Psoas muscle (tissue), 8 donors: ENCODE measurements around the gene CYTL1. TPM values are rescaled to one million over a fixed set of nuclear protein-coding genes. Genes with fewer than 3 reads are reported as not detected.

Experiments
- ATAC-seq, 4 donors: fragments of 200-7000 bp; cut with Tn5 transposase; one replicate each; pipeline ENCODE4 v1.9.1; 2020; ENCODE audit warnings: moderate library complexity in 3 of 4, mild to moderate bottlenecking in 2 of 4
- DNase-seq, 2 donors: peaks; one replicate each; pipeline ENCODE4 v3.0.0-alpha.2; 2020
- H3K27ac ChIP-seq: fragments of 200-600 bp; one replicate; pipeline ENCODE4 v1.8.0; 2022
- H3K27me3 ChIP-seq, 3 donors: fragments of 200-600 bp in 1 of 3; one replicate each; pipeline versions ENCODE4 v1.6.1 to v1.8.0; 2013 to 2022; ENCODE audit warnings: low read length in 2 of 3, mild to moderate bottlenecking in 2 of 3, moderate library complexity in 1 of 3; ENCODE audit not compliant: insufficient read depth in 3 of 3
- H3K36me3 ChIP-seq, 2 donors: fragments of 200-600 bp in 1 of 2; one replicate each; pipeline versions ENCODE4 v1.6.1 to v1.8.0; 2013 to 2022; ENCODE audit warnings: low read depth in 1 of 2, mild to moderate bottlenecking in 1 of 2, moderate library complexity in 1 of 2; ENCODE audit not compliant: insufficient read depth in 1 of 2
- H3K4me1 ChIP-seq: fragments of 200-600 bp; one replicate; pipeline ENCODE4 v1.8.0; 2022
- H3K4me3 ChIP-seq: fragments of 200-600 bp; one replicate; pipeline ENCODE4 v1.8.0; 2022; ENCODE audit warnings: mild to moderate bottlenecking
- H3K9me3 ChIP-seq: fragments of 200-600 bp; one replicate; pipeline ENCODE4 v1.8.0; 2022
- CTCF ChIP-seq: fragments of 200-600 bp; IDR thresholded peaks from one replicate; pipeline ENCODE4 v1.8.0; 2022; ENCODE audit warnings: antibody characterized with exemption
- WGBS, 3 donors: extraction: QIAGEN DNeasy Blood & Tissue Kit; methylation state at CpG; one replicate each; pipeline versions ENCODE4 v1.1.6 to v1.1.7; 2013; 5-methylcytosine and 5-hydroxymethylcytosine counted together
- intact Hi-C, 2 donors: fragments of 100-400 bp; cut with DNase I; formaldehyde crosslinking; loops; one replicate each; pipeline versions ENCODE4 v1.11.0 to v1.14.2; 2022
- polyA plus RNA-seq, 3 donors: library from polyadenylated mRNA; stranded (reverse); fragments of 200-250 nt; gene quantifications; one replicate each; pipeline ENCODE4 v1.2.3, GENCODE V29; 2013
- total RNA-seq, 4 donors: library from RNA; stranded (reverse); fragmentation: NEBNext Ultra II Directional in 2 of 4; extraction: Animal tissue kit (Norgen Biotek cat#: 25700) in 2 of 4; gene quantifications; one replicate each; pipeline versions ENCODE4 v1.2.1 to v1.2.4, GENCODE V29; 2021 to 2023
- donor health status: healthy with polysubstance abuse.
- donor health status: DM: no; HTN: no; CAD: no; lungs with moderate emphysema.
- donor health status: Bipolar disorder and iron deficiency.
- donor health status: healthy.
- donor health status: DM: yes; HTN: yes; CAD: no.
- donor health status: DM: no; HTN: no; CAD: no.
- donor health status: DM: no; HTN: no; CAD: no.
- donor health status: DM: yes; HTN: yes; CAD: no.

Gene CYTL1
- total and polyA plus RNA-seq, 7 donors: 0.05 to 0.34 (median 0.11) TPM; not detected in 3

GRCh38 chr4:4969298-4969697, 50.0 kb downstream of the CYTL1 start:
- H3K27ac ChIP-seq: no peak overlapping the region
- DNase-seq (peak; percentile 78 to 87), ATAC-seq (peak in 3 of 4 donors; percentile 74 to 80 (median 80))
- H3K36me3 ChIP-seq: no peaks in the 10 kb centered on the region
- no peaks in the 10 kb centered on the region for H3K4me1 ChIP-seq
- peaks cover 3% of the 10 kb centered on the region for H3K9me3 ChIP-seq
- no peak overlapping the region for H3K4me3 ChIP-seq
- H3K27me3 ChIP-seq: peaks cover 0 to 4% (median 0%) of the 10 kb centered on the region in 3 donors
- 38 to 56% (median 41%) methylated on average over 8 of the region's 8 CpGs for WGBS, 3 donors
- intact Hi-C loops: no loop called here
- TF ChIP-seq CTCF: no peak

GRCh38 chr4:4968161-4968725, 51.0 kb downstream of the CYTL1 start:
- ATAC-seq: no peak
- peaks cover 0 to 4% (median 0%) of the 10 kb centered on the region in 3 donors for H3K27me3 ChIP-seq
- H3K4me3 ChIP-seq: no peak overlapping the region
- intact Hi-C loops: no loop called here
- peaks cover 8% of the 10 kb centered on the region for H3K9me3 ChIP-seq
- no peaks in the 10 kb centered on the region for H3K36me3 ChIP-seq
- 69 to 77% (median 74%) methylated on average over 4 of the region's 4 CpGs for WGBS, 3 donors
- H3K4me1 ChIP-seq: no peaks in the 10 kb centered on the region
- TF ChIP-seq CTCF: no peak
- H3K27ac ChIP-seq: no peak overlapping the region
- DNase-seq: no peak

Other genes with a start within 250 kb of the CYTL1 start
- gene MSX1, start 159.8 kb downstream of the CYTL1 start, total RNA-seq: 1 to 10 TPM; 1.4 to 3.7 (median 3.6) TPM
- 1 to 10 TPM; 1.1 to 1.7 (median 1.4) TPM for gene MSX1, start 159.8 kb downstream of the CYTL1 start, polyA plus RNA-seq
- under 1 TPM; 0.52 to 0.73 (median 0.64) TPM for gene STK32B, start 32.0 kb upstream of the CYTL1 start, total RNA-seq
- gene STK32B, start 32.0 kb upstream of the CYTL1 start, polyA plus RNA-seq: under 1 TPM; 0.14 to 0.35 (median 0.17) TPM